ENCODE data around the gene FUT1.
A peak's percentile ranks its signal among the peaks of the same experiment; 100 is the strongest.
"Not testable (repeated sequence)": the region's sequence is repeated elsewhere in the genome, so short reads cannot be mapped to it uniquely, and the experiment has no call there.

FUT1 gene

DNA sequence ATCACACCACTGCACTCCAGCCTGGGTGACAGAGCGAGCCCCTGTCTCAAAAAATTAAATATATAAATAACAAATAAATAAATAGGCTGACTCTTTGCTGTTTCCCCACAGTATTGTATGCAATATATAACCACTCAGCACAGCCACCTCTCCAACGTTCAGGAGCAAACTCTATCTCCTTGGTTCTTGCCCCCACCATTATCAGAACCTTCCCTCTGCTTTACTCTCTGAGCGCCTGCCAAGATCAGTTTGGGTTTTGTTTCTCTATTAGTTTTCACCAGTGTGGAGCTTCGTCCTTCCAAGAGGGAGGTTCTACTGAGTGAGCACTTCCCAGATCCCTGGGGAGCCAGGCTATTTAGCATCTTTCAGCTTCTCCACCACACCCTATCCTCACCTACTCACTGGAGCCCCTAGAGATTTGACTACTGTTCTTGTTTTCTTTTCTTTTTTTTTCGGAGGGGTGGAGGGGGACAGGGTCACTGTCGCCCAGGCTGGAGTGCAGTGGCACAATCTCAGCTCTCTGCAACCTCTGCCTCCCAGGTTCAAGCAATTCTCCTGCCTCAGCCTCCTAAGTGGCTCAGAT is 15.8 kb upstream of the FUT1 start:
- DNase-seq = not testable (repeated sequence)

DNA sequence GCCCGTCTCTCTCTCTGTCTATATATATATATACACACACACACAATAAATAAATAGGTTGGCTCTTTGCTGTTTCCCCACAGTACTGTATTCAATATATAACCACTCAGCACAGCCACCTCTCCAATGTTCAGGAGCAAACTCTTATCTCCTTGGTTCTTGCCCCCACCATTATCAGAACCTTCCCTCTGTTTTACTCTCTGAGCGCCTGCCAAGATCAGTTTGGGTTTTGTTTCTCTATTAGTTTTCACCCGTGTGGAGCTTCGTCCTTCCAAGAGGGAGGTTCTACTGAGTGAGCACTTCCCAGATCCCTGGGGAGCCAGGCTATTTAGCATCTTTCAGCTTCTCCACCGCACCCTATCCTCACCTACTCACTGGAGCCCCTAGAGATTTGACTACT is 13.4 kb upstream of the FUT1 start:
- not testable (repeated sequence) for DNase-seq

DNA sequence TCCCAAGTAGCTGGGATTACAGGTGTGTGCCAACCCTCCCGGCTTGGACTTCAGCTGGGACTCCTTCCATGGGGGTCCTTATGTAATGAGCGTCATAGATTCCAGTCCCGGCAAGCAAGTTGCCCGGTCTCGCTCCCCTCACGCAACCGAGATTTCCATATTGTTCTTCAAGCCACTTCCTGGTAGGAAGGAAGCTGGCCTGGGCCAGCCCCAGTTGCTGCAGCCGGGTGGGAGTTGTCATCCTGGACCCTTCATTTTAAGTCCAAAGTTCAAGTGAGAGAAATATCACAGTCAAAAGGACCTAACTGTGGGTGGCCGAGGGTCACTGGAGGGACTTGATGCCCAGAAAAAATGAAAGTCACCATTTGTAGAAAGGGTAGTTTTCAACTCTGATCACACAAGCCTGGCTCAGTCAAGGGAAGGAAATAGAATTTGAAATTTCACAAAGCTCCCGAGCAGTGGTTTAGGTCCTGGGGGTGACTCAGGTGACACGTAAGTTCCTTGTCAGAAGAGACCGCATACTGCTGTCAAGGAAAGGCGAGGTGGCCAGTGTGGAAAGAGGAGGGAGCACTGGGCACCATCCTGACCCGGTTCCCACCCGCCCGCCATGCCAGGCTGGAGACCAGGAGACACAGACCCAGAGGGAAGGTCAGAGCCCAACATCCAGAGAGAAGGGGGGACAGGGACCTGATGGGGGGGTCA is 8.2 kb upstream of the FUT1 start:
- no peak for DNase-seq

DNA sequence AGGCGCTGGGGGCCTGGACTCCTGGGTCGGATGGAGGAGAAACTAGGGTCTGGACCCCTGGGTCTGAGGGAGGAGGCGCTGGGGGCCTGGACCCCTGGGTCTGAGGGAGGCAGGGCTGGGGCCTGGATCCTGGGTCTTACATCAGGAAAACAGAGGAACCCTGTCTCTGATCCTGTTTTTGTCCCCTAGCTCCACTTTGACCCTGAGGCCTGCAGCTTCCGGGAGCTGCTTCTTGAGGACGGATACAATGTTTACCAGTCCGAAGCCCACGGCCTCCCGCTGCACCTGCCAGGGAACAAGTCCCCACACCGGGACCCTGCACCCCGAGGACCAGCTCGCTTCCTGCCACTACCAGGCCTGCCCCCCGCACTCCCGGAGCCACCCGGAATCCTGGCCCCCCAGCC is 5.3 kb upstream of the FUT1 start:
- DNase-seq = no peak

DNA sequence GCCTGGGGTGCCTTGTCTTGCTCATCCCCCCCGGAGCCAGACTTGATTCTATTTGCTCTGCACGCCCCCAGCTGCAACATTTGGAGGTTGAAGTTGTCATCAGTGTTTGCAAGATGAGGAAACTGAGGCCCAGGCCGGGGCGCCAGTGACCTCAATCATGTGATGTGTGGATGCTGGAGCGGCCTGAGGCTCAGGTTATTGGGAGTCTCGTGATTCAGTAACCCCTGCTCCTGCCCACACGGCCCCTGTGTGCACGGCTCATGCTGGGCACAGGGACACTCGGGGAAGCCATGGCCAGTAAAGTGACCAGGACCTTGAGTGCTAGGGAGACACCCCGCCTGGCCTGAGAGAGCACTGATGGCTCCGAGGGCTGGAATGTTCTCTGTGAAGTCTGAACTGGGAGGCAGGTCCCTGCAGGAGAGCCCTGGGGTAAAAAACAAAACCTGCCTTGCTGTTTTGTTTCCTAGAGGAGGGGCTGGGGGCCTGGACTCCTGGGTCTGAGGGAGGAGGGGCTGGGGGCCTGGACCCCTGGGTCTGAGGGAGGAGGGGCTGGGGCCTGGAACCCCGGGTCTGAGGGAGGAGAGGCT is 4.7 kb upstream of the FUT1 start:
- no peak for DNase-seq

DNA sequence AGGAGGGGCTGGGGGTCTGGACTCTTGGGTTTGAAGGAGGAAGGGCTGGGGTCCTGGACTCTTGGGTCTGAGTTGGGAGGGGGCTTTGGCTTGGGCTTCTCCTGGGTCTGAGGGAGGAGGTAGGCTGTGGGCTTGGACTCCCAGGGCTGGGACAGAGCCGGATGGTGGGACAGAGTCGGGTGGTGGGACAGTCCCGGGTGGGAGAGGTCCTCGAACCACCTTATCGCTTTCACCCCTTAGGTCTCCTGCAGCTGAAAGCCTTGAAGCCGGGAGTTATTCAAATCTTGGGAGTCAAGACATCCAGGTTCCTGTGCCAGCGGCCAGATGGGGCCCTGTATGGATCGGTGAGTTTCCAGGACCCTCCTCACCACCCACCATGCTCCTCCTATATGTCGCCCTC is 4.2 kb upstream of the FUT1 start:
- DNase-seq = no peak

DNA sequence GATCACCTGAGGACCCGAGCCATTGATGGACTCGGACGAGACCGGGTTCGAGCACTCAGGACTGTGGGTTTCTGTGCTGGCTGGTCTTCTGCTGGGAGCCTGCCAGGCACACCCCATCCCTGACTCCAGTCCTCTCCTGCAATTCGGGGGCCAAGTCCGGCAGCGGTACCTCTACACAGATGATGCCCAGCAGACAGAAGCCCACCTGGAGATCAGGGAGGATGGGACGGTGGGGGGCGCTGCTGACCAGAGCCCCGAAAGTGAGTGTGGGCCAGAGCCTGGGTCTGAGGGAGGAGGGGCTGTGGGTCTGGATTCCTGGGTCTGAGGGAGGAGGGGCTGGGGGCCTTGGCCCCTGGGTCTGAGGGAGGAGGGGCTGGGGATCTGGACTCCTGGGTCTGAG is 3.8 kb upstream of the FUT1 start:
- no peak for DNase-seq

DNA sequence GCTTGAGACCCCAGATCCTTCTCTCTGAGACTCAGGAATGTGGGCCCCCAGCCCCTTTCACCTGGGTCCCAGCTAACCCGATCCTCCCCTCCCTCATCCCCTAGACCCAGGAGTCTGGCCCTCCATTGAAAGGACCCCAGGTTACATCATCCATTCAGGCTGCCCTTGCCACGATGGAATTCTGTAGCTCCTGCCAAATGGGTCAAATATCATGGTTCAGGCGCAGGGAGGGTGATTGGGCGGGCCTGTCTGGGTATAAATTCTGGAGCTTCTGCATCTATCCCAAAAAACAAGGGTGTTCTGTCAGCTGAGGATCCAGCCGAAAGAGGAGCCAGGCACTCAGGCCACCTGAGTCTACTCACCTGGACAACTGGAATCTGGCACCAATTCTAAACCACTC is 3.3 kb upstream of the FUT1 start:
- DNase-seq = no peak

DNA sequence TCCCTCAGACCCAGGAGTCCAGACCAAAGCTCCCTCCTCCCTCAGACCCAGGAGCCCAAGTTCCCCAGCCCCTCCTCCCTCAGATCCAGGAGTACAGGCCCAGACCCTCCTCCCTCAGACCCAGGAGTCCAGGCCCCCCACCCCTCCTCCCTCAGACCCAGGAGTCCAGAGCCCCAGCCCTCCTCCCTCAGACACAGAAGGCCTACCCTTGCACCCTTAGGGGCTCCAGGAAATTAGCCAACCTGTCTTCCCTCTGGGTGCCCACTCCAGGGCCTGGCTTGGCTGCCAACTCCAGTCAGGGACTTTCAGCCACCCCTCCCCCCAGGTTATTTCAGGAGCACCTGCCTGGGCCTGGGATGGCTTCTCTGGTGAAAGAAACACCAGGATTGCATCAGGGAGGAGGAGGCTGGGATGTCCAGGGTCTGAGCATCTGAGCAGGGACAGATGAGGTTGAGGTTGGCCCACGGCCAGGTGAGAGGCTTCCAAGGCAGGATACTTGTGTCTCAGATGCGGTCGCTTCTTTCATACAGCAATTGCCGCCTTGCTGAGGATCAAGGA is 2.7 kb upstream of the FUT1 start, which contains the start of gene FGF21:
Gene FGF21 (plus strand): TSS at position 441 of the 558 bp plus-strand sequence. CDS start 713 bp downstream, outside the sequence.
- no peak for DNase-seq

DNA sequence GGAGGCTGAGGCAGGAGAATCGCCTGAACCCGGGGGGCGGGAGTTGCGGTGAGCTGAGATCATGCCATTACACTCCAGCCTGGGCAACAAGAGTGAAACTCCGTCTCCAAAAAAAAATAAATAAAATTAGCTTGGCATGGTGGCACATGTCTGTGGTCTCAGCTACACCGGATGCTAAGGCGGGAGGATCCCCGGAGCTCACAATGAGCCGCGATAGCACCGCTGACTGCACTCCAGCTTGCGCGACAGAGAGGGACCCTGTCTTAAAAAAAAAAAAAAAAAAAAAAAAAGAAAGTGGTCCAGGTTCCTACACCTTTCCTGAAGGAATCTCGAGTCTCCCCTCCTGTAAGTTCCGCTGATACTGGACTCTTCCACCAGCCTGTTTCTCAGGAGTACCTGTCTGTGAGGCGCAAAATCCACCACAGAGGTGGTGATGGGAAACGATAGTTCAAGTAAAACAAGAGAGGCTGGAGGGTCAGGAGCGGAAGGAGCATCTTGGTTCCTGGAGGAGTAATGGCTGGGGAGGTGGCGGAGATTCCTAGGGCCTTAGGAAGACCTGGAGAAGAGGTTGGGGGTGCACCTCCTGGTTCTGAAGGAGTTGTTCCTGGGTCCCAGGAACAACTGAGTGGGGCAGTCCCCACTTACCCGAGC is 471 bp downstream of the FUT1 start:
- peak in 1 of 2 experiments; percentile 53 for DNase-seq

DNA sequence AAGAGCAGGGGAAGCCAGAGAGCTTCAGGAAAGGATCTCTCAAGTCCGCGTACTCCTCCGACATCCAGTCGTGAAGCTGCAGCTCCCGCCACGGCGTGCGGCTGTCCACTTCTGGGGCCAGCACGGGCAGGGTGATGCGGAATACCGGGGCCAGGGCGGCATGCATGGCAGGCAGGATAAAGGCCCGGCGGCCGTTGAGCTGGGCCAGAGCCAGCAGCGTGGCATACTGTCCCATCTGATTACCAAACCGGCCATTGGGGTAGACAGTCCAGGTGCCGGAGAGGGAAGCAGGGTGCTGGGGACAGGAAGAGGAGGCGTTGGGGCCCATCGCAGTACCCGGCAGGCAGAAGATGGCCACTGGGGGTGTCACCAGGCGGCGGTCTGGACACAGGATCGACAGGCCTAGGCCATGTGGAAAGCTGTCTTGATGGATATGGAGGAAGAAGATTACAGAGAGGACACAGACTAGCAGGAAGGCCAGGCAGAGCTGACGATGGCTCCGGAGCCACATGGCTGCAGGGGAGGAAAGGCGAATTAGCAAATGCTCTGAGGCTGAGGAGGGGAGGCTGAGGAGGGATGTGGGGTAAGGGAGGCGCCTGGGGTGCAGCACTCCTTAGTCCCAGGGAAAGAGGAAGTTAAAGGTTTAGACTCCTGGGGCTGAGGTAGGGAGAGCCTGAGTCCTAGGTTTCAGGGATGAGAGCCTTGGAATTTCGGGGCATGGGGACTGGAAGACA is 1.5 kb downstream of the FUT1 start:
- no peak for DNase-seq

DNA sequence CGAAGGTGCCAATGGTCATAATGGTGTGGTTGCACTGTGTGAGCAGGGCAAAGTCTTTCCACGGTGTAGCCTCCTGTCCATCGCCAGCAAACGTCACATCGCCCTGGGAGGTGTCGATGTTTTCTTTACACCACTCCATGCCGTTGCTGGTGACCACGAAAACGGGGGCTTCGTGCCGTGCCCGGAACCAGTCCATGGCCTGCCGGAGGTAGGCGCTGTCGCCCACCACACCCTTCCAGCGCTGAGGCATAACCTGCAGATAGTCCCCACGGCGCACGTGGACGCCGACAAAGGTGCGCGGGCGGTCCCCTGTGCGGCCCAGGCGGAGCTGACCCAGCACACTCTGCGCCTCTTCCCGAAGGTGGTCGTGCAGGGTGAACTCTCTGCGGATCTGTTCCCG is 2.1 kb downstream of the FUT1 start:
- DNase-seq = no peak

DNA sequence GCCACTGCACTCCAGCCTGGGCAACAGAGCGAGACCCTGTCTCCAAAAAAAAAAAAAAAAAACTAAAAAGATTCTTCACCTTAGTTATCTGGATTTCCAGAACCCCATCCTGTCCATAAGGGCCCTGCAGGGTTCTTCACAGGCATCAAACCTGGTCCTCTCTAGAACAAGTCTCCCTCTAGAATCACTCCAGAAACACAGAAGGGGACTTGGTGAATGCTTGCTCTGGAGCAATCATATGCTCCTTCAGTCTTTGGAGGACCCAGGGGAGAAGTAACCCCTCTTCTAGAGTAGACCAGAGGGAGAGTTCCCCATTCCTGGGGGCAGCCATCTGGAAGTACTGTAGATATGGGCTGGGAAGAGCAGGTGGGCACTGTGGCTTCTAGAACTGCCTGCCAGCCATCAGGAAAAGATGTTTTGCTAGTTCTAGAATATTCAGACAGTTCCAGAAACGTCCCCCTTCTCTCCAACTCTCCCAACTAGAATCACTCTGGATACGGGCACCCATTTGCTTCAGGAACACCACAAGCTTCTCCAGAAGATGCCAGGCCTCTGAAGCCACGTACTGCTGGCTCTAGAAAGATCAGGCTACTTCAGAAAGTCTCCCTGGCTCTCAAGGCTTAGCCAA is 2.8 kb downstream of the FUT1 start:
- no peak for DNase-seq

DNA sequence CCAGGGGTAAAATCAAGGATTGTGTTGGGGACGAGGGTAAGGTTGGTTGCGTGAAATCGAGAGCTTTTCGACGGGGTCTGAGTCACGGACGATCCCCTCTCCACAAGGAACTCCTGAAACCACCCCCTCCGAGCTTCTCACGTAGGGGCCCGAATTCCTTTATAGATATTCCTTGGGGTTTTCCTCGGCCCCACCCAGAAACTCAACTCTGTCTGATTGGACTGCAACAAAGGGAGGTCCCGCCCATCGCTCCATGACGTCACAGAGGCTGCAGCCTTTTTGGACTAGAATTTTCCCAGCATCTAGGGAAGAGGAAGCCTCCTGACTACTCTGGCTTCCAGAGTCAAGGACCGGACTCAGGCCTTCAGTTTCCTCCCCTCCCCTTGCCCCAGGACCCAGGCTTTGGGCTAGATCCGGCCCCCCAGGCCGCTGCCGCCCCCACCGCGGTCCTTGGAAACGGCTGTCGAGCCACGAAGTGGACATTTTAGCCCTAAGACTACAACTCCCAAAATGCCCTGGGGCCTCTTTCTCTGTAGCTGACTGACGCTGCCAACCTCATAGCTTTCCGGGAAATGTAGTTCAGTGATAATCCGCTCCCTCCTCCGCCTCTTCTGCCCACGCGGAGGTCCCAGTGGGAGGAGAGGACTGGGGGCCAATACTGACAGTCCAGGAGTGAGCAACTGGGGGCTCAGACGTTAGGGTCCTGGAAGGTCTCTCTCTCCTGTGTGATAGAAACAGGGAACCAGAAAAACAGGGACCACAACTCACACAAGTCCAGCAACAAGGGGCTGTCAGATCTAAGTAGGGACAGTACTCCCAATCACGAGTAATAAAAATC is 5.5 kb downstream of the FUT1 start, which contains the start of gene IZUMO1:
Gene IZUMO1 (minus strand): TSS at position 172 of the 838 bp plus-strand sequence. CDS start 1,050 bp downstream, outside the sequence.
- DNase-seq = no peak

DNA sequence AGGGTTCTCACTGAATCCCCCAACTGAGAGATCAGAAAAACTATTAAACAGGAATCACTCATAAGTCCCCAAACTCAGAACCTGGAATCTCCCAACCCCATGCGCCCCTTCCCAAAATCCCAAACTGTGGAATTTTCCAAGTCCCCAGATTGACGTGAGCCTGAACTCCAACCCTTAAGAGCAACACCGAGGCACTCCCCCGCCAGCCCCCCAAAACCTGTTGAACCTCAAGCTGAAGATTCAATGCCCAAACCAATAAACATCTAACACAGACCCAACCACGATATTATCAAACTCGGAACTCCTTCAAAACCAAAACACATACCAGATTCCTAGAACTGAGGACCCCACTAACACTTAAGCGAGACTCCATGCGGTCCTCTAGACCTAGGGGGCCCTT is 6.3 kb downstream of the FUT1 start:
- no peak for DNase-seq

DNA sequence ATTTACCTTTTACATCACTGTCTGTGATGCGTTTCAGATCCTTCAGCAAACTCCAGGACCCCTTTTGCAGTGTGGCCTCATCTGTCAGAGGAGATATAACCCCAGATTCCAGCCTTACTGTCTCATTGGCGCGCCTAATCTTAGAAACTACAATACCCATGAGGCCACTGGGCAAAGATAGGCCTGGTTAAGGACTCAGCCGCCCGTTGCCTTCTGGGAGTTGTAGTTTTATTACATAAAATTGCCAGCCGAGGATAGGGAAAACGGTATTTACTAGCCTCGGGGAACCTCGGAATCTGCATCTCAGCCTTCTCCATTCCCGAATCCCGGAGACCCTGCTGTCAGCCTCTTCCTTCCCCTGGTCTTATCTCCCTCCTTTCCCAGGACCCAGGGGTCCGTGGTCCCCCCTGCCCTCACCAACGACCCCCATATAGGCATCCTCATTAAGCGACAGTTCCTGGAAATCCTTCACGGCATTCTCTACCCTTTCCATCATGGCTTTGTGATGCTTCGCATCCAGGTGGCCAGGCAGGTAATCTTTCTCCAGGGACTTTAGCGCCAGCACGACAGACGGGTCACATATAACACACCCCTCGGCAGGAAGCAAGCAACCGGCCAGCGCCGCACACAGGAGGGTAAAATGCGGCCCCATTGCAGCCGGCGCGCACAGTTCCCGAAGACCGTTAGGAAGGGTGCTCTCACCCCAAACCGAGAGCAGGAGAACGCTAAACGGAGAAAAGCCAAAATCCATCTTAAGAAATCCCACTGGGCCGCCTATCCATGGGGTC is 7.0 kb downstream of the FUT1 start:
- peak in 1 of 2 experiments; percentile 21 for DNase-seq

DNA sequence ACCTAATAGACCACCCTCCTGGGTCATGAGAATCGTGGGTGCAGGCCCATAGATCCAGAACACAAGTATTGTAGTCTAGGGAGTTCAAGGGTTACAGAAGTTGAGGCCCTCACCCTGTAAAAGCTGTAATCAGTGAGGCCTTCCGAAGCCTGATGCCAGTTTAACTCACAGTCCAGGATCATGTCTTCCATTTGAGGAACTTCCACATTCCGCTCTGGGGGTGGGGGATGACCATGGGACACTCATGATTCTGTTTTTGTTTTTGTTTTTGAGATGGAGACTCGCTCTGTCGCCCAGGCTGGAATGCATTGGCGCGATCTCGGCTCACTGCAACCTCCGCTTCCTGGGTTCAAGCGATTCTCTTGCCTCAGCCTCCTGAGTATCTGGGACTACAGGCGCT is 10.3 kb downstream of the FUT1 start:
- no peak for DNase-seq

DNA sequence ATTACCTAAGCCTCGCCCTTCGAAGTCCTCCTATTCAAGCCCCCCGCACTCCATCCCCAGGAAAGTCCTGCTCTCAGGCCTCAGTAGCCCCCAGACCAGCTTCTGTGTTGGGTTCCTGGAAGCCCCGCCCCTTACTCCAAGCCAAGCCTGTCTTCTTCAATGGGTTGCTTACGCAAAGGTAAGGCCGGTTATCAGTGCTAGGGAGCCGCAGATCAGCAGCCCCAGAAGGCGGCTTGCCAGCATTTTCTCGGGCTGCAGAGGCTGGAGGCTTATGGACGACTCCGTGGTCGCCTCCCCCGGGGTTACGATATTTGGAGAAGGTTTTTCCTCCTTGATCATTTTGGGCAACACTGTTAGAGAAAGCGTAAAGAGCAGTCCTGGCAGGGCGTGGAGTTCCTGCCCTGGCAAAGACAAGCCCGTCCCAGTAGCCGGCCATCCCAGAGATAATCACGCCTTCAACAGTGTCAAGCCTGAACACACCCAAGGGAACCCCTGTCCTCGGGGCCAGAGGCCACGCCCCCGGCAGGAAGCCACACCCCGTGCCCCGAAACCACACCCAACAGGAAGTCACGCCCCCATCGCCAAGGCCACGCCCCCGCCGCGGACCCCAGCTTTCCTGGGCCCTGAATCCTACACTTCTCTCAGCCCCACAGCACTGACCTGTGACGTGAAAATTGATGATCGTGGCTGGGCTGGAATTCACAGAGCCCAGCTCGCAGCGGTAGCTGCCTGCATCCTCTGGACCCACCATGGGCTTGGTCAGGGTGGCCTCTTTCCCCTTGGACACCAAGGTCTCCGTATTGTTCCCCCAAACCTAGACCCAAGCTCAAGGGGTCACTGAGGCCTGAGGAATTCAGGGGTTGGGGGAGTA is 11.1 kb downstream of the FUT1 start:
- DNase-seq = no peak
